Measurements from ENCODE around the gene MON2.
"Not testable (repeated sequence)": the region's sequence is repeated elsewhere in the genome, so short reads cannot be mapped to it uniquely, and the experiment has no call there.

MON2 gene

GRCh38 chr12:62543741-62544140, 77.1 kb downstream of the MON2 start:
- DNase-seq (ENCODE audit: low read depth) = no peak

- DNase-seq (ENCODE audit: low read depth) = no peak
Observed at GRCh38 chr12:62552906-62553556, 86.4 kb downstream of the MON2 start.

- not testable (repeated sequence) for DNase-seq (ENCODE audit: low read depth)
Observed at GRCh38 chr12:62559366-62559765, 92.7 kb downstream of the MON2 start.

- DNase-seq (ENCODE audit: low read depth) = no peak
Observed at GRCh38 chr12:62562846-62563245, 96.2 kb downstream of the MON2 start.

GRCh38 chr12:62575036-62575435, 108.4 kb downstream of the MON2 start:
- DNase-seq (ENCODE audit: low read depth) = no peak

GRCh38 chr12:62576503-62576902, 109.9 kb downstream of the MON2 start:
- no peak for DNase-seq (ENCODE audit: low read depth)

- no peak for DNase-seq (ENCODE audit: low read depth)
Observed at GRCh38 chr12:62578726-62579125, 112.1 kb downstream of the MON2 start.

GRCh38 chr12:62581288-62582064, 114.8 kb downstream of the MON2 start:
- no peak for DNase-seq (ENCODE audit: low read depth)

- DNase-seq (ENCODE audit: low read depth) = no peak
Observed at GRCh38 chr12:62582065-62582366, 115.4 kb downstream of the MON2 start.

- DNase-seq (ENCODE audit: low read depth) = no peak
Observed at GRCh38 chr12:62584619-62585018, 118.0 kb downstream of the MON2 start.

GRCh38 chr12:62586850-62587249, 120.2 kb downstream of the MON2 start:
- DNase-seq (ENCODE audit: low read depth) = no peak

GRCh38 chr12:62588916-62589315, 122.3 kb downstream of the MON2 start:
- no peak for DNase-seq (ENCODE audit: low read depth)

GRCh38 chr12:62597253-62597652, 130.6 kb downstream of the MON2 start:
- DNase-seq (ENCODE audit: low read depth) = no peak

GRCh38 chr12:62598846-62599245, 132.2 kb downstream of the MON2 start:
- no peak for DNase-seq (ENCODE audit: low read depth)

- no peak for DNase-seq (ENCODE audit: low read depth)
Observed at GRCh38 chr12:62599854-62600437, 133.3 kb downstream of the MON2 start.

GRCh38 chr12:62601765-62602164, 135.1 kb downstream of the MON2 start:
- DNase-seq (ENCODE audit: low read depth) = no peak

- peak; percentile 68 for DNase-seq (ENCODE audit: low read depth)
Observed at GRCh38 chr12:62602255-62603060, 135.8 kb downstream of the MON2 start.

- DNase-seq (ENCODE audit: low read depth) = peak; percentile 47
Observed at GRCh38 chr12:62603061-62603810, 136.6 kb downstream of the MON2 start.

- no peak for DNase-seq (ENCODE audit: low read depth)
Observed at GRCh38 chr12:62603811-62604098, 137.1 kb downstream of the MON2 start.

GRCh38 chr12:62604373-62604772, 137.7 kb downstream of the MON2 start:
- no peak for DNase-seq (ENCODE audit: low read depth)

GRCh38 chr12:62604871-62605270, 138.2 kb downstream of the MON2 start:
- no peak for DNase-seq (ENCODE audit: low read depth)

- DNase-seq (ENCODE audit: low read depth) = no peak
Observed at GRCh38 chr12:62605981-62606380, 139.4 kb downstream of the MON2 start.
